ENCODE measurements around the gene MEIS1. TPM values are rescaled to one million over a fixed set of nuclear protein-coding genes. Genes with fewer than 3 reads are reported as not detected.

MEIS1 gene
- total and polyA plus RNA-seq, 2 of the 8 experiments (the other 6 are each of a cell fraction or from before 2014, with no cell fraction given) = 0.17 to 1.2 TPM

DNA sequence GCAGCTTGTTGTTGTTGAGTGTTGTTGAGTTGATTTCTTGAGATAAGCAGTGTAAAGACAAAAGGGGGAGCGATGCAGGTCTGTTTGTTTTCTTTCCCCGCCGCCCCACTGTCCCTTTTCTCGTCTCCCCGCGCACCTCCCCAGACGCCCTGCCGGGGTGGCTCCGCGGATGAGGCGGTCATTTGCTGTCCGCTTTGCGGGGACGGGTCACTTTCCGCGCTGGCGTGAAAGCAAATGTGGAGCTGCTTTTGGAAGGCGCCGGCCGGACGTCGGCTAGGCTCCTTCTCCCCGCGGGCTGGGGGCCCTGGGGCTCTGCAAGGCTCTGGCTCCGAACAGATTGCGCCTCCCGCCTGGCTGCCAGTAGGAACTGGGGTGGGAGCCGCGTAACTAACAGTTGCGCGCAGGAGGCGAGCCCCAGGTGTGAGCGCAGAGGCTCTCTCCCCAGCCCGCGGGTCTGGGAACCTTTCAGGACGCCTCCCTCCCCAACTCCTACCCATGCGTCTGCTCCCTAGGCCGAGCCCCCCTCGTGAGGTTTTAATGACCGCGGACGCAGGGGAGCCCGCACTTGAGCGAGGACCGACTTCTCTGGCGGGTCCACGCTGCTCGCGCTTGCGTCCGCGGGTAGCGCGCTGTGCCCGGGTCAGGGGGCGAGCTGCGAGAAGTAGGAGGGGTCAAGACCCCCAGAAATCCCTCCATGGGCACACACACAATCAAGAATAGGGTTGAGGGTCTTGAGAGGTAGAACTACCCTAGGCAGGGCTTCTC, 146.6 kb downstream of the MEIS1 start (continued):
- TF ChIP-seq GTF2F1 (IDR thresholded peaks at IDR 0.05; ENCODE audit: borderline replicate concordance, low read depth, low read length) (no peak), GABPA (IDR thresholded peaks at IDR 0.05; ENCODE audit: borderline replicate concordance, insufficient read depth, low read length) (no peak), RXRA (IDR thresholded peaks at IDR 0.05; ENCODE audit: insufficient read depth, low read depth, low read length) (no peak), TAF1 (IDR thresholded peaks at IDR 0.05; ENCODE audit: low read depth, low read length) (no peak), RBBP5 (IDR thresholded peaks at IDR 0.05; ENCODE audit: borderline replicate concordance, low read depth, low read length) (0 out of 2 replicates have a peak, but pooled peaks have one; percentile 40), POLR2A (IDR thresholded peaks at IDR 0.05; ENCODE audit: control extremely low read depth in 1 of 2, low read depth in 2 of 2, low read length in 2 of 2) (no peak), TAF7 (optimal IDR thresholded peaks at IDR 0.05; ENCODE audit: borderline replicate concordance, low read depth, low read length) (no peak), JUN (IDR thresholded peaks at IDR 0.05; ENCODE audit: low read depth, low read length) (no peak), RFX5 (IDR thresholded peaks at IDR 0.05; ENCODE audit: borderline replicate concordance, low read depth, low read length) (no peak), RAD21 (IDR thresholded peaks at IDR 0.05 in 1 of 2, conservative IDR thresholded peaks at IDR 0.05 in 1 of 2; ENCODE audit: low read depth in 2 of 2, low read length in 2 of 2) (0 out of 4 replicates have a peak, but pooled peaks of 1 of the 2 experiments have one; percentile 2), CEBPB (IDR thresholded peaks at IDR 0.05; ENCODE audit: low read depth, low read length) (no peak)
- TF ChIP-seq, protein P1, sequence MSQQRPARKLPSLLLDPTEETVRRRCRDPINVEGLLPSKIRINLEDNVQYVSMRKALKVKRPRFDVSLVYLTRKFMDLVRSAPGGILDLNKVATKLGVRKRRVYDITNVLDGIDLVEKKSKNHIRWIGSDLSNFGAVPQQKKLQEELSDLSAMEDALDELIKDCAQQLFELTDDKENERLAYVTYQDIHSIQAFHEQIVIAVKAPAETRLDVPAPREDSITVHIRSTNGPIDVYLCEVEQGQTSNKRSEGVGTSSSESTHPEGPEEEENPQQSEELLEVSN (IDR thresholded peaks at IDR 0.05) = no peak
- TF ChIP-seq, protein P2, sequence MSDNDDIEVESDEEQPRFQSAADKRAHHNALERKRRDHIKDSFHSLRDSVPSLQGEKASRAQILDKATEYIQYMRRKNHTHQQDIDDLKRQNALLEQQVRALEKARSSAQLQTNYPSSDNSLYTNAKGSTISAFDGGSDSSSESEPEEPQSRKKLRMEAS (IDR thresholded peaks at IDR 0.05) = no peak; the same call in 1 of the 2 replicates
- TF ChIP-seq, protein P3, sequence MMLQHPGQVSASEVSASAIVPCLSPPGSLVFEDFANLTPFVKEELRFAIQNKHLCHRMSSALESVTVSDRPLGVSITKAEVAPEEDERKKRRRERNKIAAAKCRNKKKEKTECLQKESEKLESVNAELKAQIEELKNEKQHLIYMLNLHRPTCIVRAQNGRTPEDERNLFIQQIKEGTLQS (IDR thresholded peaks at IDR 0.05; ENCODE audit: insufficient read depth, low read depth, low read length) = no peak
- TF ChIP-seq, protein P4, sequence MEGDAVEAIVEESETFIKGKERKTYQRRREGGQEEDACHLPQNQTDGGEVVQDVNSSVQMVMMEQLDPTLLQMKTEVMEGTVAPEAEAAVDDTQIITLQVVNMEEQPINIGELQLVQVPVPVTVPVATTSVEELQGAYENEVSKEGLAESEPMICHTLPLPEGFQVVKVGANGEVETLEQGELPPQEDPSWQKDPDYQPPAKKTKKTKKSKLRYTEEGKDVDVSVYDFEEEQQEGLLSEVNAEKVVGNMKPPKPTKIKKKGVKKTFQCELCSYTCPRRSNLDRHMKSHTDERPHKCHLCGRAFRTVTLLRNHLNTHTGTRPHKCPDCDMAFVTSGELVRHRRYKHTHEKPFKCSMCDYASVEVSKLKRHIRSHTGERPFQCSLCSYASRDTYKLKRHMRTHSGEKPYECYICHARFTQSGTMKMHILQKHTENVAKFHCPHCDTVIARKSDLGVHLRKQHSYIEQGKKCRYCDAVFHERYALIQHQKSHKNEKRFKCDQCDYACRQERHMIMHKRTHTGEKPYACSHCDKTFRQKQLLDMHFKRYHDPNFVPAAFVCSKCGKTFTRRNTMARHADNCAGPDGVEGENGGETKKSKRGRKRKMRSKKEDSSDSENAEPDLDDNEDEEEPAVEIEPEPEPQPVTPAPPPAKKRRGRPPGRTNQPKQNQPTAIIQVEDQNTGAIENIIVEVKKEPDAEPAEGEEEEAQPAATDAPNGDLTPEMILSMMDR (IDR thresholded peaks at IDR 0.05; ENCODE audit: control extremely low read depth in 1 of 3, insufficient read depth in 1 of 3, low read depth in 1 of 3, low read length in 3 of 3) = no peak

Measured in H1 (cell line).